NCI-H187 treated with DMSO at 0.1 percent for 48 hours (cell line): ENCODE data around the gene IGF2BP2.
"Not testable (repeated sequence)": the region's sequence is repeated elsewhere in the genome, so short reads cannot be mapped to it uniquely, and the experiment has no call there.

ENCODE experiments used
- DNase-seq: peaks from one replicate; lab custom pipeline; 2025; lab: John Stamatoyannopoulos, UW

IGF2BP2 gene

GRCh38 chr3:185837414-185837813 lies 12.6 kb upstream of the IGF2BP2 start:
- DNase-seq, result no peak

DNA sequence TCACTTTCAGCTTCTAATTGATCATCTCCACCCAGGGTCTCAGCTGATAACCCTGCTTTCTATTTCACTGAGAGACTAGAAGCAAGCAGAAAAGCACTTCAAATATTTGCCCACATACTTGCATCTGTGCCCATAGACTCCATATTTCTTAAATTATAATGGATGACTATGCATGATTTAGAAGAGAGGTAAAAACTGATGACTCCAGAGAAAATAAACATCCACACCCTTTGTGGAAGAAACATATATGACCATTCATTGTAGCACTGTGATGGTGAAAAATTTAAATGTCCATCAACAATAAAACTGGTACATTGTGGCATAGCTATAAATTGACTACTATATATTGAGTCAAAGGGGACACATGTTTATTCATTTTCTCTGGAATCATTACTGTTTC lies 7.1 kb upstream of the IGF2BP2 start:
- no peak for DNase-seq

DNA sequence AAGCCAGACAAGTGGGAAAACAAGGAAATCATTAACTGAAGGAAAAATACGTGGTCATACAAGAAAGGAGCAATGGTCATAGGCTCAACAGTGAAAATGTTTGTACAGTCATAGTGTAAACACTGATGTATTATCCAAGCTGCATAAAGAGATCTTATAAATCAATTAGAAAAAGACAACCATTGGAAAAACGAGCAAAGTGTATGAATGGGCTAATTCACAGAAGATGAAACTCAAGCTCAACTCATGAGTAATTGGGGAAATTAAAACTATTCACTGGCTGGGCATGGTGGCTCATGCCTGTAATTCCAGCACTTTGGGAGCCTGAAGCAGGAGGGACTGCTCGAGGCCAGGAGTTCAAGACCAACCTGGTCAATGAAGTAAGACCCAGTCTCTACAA lies 6.4 kb upstream of the IGF2BP2 start:
- no peak for DNase-seq

DNA sequence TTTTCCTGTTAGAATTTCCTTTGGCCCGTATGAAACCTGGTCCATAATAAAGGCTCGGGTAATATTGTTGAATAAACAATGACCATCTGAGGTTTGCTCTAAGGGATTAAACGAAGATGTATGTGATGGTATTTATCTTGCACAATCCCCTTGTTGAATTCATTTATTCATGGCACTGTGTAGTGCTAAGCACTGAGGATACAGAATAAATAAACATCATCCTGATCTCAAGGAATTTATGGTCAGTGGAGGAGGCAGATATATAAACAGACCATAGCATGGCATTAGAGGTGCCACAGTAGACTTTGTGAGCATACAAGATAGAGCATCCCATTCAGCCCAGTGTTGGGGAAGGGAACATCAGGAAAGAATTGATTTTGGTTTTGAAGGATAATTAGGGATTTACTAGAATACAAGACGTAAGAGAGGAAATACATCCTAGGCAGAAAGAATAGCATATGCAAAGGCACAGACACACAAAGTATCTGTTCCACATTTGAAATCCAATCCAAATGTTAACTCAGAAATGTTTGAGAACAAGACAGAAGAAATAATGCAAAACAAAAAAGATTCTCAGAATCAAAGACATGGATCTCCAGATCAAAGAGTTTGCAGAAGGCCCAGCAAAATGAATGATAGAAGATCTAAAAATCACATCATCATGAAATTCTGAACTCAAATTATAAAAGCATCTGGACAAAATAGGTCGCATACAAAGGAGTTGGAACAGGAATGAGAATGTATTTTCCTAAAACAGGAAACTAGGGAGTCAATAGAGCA lies 5.4 kb upstream of the IGF2BP2 start:
- no peak for DNase-seq

- DNase-seq, result no peak
Observed at GRCh38 chr3:185828755-185829154, 3.9 kb upstream of the IGF2BP2 start.

DNA sequence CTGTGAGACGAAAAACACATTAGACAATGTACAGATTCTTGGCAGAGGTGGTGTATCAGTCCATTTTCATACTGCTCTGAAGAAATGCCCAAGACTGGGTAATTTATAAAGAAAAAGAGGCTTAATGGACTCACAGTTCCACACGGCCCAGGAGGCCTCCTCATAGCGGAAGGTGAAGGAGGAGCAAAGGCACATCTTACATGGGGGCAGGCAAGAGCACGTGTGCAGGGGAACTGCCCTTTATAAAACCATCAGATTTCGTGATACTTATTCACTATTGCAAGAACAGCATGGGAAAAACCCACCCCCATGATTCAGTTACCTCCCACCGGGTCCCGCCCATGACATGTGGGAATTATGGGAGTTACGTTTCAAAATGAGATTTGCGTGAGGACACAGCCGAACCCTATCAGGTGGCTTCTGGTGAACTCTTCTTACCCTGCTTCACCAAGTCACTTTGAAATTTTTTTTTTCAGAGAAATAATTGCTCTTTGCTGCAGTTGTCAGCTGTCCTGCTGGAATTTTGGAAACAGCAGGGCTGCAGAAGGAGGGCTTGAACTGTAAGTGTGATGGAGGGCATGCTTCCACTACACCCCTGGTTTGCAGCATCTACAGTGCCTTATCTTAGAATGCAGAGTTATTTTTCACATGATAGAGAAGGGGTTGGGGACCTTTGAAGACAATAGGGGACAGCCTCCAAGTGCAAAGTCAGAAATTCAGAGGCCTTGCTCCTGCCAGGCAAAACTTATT lies 2.9 kb upstream of the IGF2BP2 start:
- DNase-seq, result no peak

GRCh38 chr3:185825639-185826481 lies 1.0 kb upstream of the IGF2BP2 start:
- no peak for DNase-seq

- DNase-seq, result no peak
Observed at GRCh38 chr3:185824051-185825005, 514 bp downstream of the IGF2BP2 start.

- no peak for DNase-seq
Observed at GRCh38 chr3:185823078-185824044, 1.5 kb downstream of the IGF2BP2 start.

DNA sequence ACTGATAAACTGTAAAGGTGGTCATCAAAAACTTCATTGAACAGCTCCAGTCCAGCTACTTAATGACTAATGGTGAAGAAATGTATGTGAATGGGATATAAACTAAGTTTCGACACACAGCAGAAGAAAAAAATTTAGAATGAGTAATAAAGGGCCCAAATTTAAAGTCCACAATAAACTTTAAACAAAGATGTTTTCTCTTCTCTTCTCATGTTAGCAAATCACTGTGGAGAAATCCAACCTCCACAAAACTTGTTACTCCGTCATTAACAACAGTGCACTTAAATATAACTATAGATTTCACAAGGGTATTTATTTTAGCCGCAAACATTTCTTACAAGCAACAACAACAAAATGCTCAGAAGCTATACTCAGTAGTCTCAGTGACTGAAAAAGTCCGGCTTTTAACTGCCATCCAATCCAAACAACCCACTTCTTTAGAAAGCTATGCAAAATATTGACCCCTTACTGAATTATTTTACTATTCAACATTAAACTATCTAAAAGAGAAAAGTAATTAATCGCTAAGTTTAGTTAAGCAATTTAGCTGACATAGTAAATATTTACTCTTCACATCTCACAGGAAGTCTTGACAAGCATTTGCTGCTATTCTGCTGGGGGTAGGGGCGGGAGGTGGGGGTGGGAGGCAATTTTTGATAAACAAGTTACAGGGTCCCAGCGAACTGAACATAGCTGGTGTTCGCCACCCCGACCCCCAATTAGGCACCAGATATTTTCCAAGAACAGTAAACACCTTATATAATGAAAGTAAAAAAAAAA lies 2.4 kb downstream of the IGF2BP2 start:
- DNase-seq, result no peak

DNA sequence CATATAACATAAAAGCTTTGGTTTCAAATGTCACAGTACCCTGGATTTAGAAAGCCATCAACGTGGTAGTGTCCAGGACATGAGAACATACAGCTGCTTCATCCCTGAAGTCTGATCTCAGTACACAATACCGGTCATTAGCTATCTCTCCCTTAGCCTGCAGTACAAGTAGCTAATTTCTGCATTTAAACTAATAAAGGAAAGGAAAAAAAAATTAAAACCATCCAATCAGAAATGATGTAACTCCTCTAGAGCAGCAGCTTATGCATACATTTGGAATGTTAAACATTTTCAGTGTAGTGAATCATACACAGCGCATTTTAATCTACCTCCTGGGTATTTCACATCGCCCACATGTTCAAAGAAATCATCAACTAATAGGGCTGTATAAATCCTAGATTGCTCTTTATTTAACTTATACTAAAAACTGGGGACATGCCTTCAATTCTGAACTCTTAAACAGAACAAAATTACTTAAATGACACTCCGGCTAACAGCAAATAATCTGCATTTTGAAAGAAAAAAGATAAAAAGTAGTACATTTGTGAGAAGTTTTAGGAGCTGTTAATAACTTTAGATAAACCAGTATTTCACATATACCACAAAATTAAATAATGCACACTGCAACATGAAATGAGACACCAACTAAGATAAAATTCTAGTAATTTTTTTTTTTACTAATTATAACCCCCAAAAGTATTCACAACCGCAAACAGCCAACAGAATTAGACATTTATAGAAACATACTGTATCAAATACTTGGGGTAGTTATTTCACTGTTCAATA lies 3.7 kb downstream of the IGF2BP2 start:
- no peak for DNase-seq

DNA sequence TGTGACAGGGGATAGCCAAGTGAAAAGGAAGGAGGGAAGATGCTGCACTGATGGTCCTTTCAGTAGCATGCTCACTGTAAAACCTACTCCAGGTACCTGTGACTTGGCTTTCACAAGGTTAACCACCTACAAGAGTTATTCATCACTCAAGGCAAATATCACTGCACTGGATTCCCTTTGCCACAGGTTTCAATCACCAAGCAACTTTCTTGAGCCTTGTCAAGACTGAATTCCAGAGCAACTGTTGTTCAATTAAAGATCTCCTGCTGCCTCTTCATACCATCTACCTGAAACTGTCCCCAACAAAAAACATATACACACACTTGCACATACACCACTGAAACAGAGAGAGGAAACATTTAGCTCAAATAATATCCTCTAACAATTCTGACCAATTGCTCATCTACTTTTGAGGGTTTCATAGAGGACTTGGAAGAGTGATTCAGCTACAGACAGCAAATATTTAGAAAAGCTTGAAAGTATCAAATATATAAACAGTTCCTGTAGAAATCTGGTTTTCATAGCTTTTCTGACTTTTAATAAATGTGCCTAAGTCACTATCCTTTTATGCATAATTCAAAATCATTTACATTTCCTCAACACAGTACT lies 6.5 kb downstream of the IGF2BP2 start:
- DNase-seq, result no peak

DNA sequence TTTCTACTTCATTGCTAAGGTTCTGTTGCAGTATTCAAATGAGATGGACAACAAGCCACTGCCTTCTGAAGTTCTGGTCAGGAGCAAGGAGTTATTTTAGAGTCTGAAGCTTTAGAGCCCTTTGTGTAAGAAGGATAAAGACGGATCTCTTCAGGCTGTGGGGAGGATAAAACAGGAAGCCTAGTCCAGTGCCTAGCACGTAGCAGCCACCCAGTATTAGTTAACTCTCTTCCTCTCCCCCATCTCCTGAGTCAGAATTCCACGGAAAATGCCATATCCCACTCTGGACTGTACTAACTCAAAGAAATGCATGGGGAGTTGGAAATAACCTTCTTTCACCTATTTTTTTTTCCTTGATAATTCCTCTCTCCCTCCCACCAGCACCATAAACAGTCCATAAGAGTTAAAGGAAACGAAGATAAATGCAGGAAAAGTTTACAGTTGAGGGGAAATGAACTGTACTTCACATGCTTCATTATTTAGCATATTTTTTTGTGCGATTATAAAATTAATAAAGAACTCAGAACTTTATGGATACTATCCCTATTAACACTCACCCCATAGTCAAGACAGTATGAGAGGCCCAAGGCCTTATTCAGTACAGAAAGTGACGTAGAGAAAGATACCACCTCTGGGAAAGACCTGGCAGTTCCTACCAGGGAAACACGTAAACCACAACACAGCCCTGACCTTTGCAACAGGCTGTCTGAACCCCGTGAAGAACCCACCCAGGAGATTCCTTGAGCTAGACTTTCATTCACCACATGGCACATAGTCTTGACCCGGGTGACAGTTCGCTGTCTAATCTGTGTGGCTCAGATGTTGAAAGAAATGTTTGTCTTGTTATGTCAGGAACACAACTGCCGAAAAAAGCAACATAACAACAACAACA lies 9.2 kb downstream of the IGF2BP2 start:
- DNase-seq, result no peak

GRCh38 chr3:185813691-185814215 lies 11.1 kb downstream of the IGF2BP2 start:
- DNase-seq, result no peak

DNA sequence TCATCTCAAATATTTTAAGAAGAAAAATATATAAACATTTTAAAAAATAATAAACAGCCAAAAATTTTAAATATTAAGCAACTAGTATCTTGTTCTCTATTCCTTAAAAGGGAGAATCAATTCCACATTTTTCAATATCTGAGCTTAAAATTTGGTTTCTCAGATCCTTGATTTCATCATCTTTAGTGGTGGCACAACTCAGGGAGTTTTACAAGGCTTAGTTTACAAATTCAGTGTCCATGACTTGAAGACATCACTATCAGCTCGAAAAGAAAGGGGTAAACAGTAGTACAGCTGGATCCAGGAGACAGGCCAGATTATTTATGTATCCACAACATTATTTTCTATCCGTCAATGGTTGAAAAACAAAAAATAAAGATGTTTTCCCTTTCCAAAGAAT lies 11.6 kb downstream of the IGF2BP2 start:
- no peak for DNase-seq

GRCh38 chr3:185807445-185808068 lies 17.3 kb downstream of the IGF2BP2 start:
- no peak for DNase-seq

DNA sequence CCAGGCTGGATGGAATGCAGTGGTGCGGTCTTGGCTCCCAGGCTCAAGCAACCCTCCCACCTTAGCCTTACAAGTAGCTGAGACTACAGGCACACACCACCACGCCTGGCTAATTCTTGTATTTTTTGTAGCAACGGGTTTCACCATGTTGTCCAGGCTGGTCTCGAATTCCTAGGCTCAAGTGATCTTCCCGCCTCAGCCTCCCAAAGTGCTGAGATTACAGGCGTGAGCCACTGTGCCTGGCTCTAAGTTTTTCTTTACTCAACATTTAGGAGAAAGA lies 26.1 kb downstream of the IGF2BP2 start:
- not testable (repeated sequence) for DNase-seq
